ENCODE measurements around the gene MRPL19. TPM values are rescaled to one million over a fixed set of nuclear protein-coding genes. Genes with fewer than 3 reads are reported as not detected.

The MRPL19 gene
- total RNA-seq, 1 experiment from 2014 or later: 65.4 TPM

DNA sequence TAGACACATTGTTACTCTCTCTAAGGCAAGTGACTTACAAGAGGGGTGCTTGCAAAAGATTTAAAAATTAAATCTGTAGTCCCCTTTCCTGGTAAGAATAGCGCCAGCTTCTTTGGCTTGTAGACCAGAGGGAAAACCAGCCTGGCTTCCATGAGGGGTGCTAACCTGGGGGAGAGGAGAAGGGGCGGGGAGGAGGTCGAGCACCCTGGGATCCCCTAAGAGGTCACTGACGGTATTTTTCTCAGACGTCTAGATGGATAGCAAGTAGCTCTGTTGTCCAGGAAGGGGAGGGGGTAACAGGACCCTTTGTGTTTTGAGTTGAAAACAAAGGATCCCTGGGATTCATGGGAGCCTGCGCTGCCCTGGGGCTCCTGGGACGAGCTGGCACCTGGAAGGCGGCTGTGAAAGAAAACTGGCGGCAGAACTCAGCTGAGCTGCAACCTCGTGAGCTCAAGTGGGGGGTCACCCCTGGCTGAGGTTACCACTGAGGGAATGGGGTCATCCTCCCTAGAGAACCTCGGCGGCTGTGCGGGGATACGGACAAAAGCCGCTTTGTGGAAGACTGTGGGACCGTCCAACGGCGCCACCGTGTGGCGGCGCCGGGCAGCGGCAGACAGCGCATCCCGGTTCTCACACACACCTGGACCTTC, 37.8 kb upstream of the MRPL19 start:
- no peaks in the 10 kb centered on the region for H3K9me3 Mint-ChIP-seq (ENCODE audit: unreplicated experiment)
- H3K27ac Mint-ChIP-seq (ENCODE audit: low read depth, unreplicated experiment): no peak overlapping the region
- peaks cover 43% of the 10 kb centered on the region for H3K4me1 Mint-ChIP-seq (ENCODE audit: insufficient read depth, unreplicated experiment)
- POLR2A ChIA-PET: interaction anchor here (0.9 to 2.2 kb wide), 8 partner anchors 17 to 145 kb away, joined by 3 to 14 read pairs (median 6); partner anchors contain the start of gene EVA1A
- no peaks in the 10 kb centered on the region for H3K36me3 Mint-ChIP-seq (ENCODE audit: insufficient read depth, unreplicated experiment)
- CTCF ChIA-PET: interaction anchor here (0.6 to 3.6 kb wide), 69 partner anchors 9 to 1364 kb away, joined by 3 to 369 read pairs (median 6); partner anchors contain the start of genes EVA1A and MRPL19
- BruUV-seq (replicated peaks): no TSS peak
- no peak overlapping the region for H3K4me3 Mint-ChIP-seq (ENCODE audit: unreplicated experiment)
- intact Hi-C loops (cut with micrococcal nuclease): loop anchor here (1.0 to 10.0 kb wide), 5 partner anchors 20 to 554 kb away; partner anchors contain the start of gene EVA1A
- TF ChIP-seq, protein P1, sequence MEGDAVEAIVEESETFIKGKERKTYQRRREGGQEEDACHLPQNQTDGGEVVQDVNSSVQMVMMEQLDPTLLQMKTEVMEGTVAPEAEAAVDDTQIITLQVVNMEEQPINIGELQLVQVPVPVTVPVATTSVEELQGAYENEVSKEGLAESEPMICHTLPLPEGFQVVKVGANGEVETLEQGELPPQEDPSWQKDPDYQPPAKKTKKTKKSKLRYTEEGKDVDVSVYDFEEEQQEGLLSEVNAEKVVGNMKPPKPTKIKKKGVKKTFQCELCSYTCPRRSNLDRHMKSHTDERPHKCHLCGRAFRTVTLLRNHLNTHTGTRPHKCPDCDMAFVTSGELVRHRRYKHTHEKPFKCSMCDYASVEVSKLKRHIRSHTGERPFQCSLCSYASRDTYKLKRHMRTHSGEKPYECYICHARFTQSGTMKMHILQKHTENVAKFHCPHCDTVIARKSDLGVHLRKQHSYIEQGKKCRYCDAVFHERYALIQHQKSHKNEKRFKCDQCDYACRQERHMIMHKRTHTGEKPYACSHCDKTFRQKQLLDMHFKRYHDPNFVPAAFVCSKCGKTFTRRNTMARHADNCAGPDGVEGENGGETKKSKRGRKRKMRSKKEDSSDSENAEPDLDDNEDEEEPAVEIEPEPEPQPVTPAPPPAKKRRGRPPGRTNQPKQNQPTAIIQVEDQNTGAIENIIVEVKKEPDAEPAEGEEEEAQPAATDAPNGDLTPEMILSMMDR (IDR thresholded peaks at IDR 0.05; ENCODE audit: unreplicated experiment): peak; percentile 91
- H3K27me3 Mint-ChIP-seq (ENCODE audit: insufficient read depth, unreplicated experiment): no peaks in the 10 kb centered on the region
- peak; percentile 66 for DNase-seq (ENCODE audit: unreplicated experiment)

DNA sequence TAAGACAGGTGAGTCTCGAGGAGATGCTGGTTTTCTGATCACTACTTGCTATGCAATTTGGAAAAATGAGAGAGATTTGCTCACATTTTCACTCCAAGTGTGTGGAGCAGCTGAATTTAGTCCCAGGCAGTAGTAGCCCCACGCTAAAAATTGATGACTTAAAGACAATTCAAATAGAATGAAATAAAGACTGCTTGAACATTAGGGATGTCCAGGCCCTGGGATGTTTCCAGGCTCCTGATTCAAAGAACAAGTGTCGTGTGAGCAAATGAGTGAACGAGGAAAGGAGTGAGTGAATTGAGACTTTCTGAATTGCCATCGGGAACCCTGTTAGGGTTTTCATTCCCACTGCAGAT, 37.3 kb upstream of the MRPL19 start:
- no peak overlapping the region for H3K27ac Mint-ChIP-seq (ENCODE audit: low read depth, unreplicated experiment)
- H3K36me3 Mint-ChIP-seq (ENCODE audit: insufficient read depth, unreplicated experiment): no peaks in the 10 kb centered on the region
- ChIA-PET CTCF (interaction anchor here (0.7 to 3.6 kb wide), 49 partner anchors 9 to 771 kb away, joined by 3 to 369 read pairs (median 9); partner anchors contain the start of genes EVA1A and MRPL19), POLR2A (interaction anchor here (0.9 to 2.2 kb wide), 5 partner anchors 36 to 146 kb away, joined by 4 to 14 read pairs (median 6); partner anchors contain the start of gene EVA1A)
- BruUV-seq (replicated peaks): no TSS peak
- no peak for DNase-seq (ENCODE audit: unreplicated experiment)
- TF ChIP-seq, protein P1 (IDR thresholded peaks at IDR 0.05; ENCODE audit: unreplicated experiment): no peak
- no peaks in the 10 kb centered on the region for H3K27me3 Mint-ChIP-seq (ENCODE audit: insufficient read depth, unreplicated experiment)
- H3K4me3 Mint-ChIP-seq (ENCODE audit: unreplicated experiment): no peak overlapping the region
- H3K4me1 Mint-ChIP-seq (ENCODE audit: insufficient read depth, unreplicated experiment): peaks cover 48% of the 10 kb centered on the region
- H3K9me3 Mint-ChIP-seq (ENCODE audit: unreplicated experiment): no peaks in the 10 kb centered on the region
- intact Hi-C loops (cut with micrococcal nuclease): loop anchor here (1.0 to 10.0 kb wide), 5 partner anchors 19 to 555 kb away; partner anchors contain the start of gene EVA1A

DNA sequence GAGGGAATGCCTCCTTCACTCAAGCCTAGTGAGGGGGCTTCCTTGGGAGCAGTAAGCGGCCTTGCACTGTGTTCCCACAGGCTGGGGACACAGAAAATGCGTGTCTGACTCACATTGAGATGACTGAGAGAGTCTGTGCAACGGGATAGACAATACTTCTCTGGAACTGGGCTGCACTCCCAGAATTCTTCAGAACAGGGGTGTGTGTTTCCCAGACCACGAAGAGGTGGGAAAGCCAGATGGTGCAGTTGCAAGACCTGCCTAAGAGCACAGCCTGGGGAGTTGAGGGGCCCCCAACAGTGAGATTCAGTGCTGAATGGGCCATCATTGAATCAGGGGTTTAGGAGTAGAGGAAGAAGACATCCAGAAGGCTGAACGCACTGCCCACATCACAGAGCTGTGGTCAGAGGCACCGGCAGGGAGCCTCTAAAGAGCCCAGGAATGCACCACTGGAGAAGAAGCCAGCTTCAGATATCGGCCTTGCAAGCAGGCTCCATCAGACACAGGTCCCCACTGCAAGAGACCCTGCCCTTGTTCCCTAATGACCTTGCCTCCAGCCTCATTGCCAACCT, 36.6 kb upstream of the MRPL19 start:
- Mint-ChIP-seq H3K36me3 (ENCODE audit: insufficient read depth, unreplicated experiment) (no peaks in the 10 kb centered on the region), H3K27ac (ENCODE audit: low read depth, unreplicated experiment) (no peak overlapping the region), H3K4me1 (ENCODE audit: insufficient read depth, unreplicated experiment) (peaks cover 42% of the 10 kb centered on the region), H3K27me3 (ENCODE audit: insufficient read depth, unreplicated experiment) (no peaks in the 10 kb centered on the region), H3K4me3 (ENCODE audit: unreplicated experiment) (no peak overlapping the region), H3K9me3 (ENCODE audit: unreplicated experiment) (no peaks in the 10 kb centered on the region)
- TF ChIP-seq, protein P1 (IDR thresholded peaks at IDR 0.05; ENCODE audit: unreplicated experiment): no peak
- intact Hi-C loops (cut with micrococcal nuclease): loop anchor here (1.0 to 10.0 kb wide), 5 partner anchors 19 to 555 kb away; partner anchors contain the start of gene EVA1A
- no TSS peak for BruUV-seq (replicated peaks)
- POLR2A ChIA-PET: no interaction called here
- CTCF ChIA-PET: interaction anchor here (0.7 to 3.6 kb wide), 34 partner anchors 9 to 772 kb away, joined by 3 to 369 read pairs (median 10); partner anchors contain the start of genes EVA1A and MRPL19
- no peak for DNase-seq (ENCODE audit: unreplicated experiment)

DNA sequence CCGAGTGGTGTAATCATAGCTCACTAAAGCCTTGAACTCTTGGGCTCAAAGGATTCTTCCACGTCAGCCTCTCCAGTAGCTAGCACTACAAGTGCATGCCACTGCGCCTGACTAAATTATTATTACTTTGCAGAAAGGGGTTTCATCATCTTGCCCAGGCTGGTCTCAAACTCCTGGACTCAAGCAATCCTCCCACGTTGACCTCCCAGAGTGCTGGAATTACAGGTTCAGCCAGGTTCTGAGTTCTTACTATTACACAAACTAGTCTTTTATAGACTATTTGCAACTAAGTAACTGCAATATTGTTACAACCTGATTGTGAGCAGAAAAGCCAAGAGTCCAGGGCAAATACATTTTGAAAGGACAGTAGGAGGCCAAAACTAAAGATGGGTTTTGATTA, 35.9 kb upstream of the MRPL19 start:
- no peak overlapping the region for H3K27ac Mint-ChIP-seq (ENCODE audit: low read depth, unreplicated experiment)
- ChIA-PET CTCF (interaction anchor here (0.9 to 3.6 kb wide), 16 partner anchors 8 to 467 kb away, joined by 3 to 369 read pairs (median 24); partner anchors contain the start of gene EVA1A), POLR2A (no interaction called here)
- no peaks in the 10 kb centered on the region for H3K36me3 Mint-ChIP-seq (ENCODE audit: insufficient read depth, unreplicated experiment)
- TF ChIP-seq, protein P1 (IDR thresholded peaks at IDR 0.05; ENCODE audit: unreplicated experiment): no peak
- H3K9me3 Mint-ChIP-seq (ENCODE audit: unreplicated experiment): no peaks in the 10 kb centered on the region
- peaks cover 38% of the 10 kb centered on the region for H3K4me1 Mint-ChIP-seq (ENCODE audit: insufficient read depth, unreplicated experiment)
- H3K27me3 Mint-ChIP-seq (ENCODE audit: insufficient read depth, unreplicated experiment): no peaks in the 10 kb centered on the region
- BruUV-seq (replicated peaks): no TSS peak
- DNase-seq (ENCODE audit: unreplicated experiment): no peak
- intact Hi-C loops (cut with micrococcal nuclease): no loop called here
- H3K4me3 Mint-ChIP-seq (ENCODE audit: unreplicated experiment): no peak overlapping the region
